Mucosa of stomach (tissue), 1 donor: Measurements from ENCODE around the gene OMA1.

Source experiments
- H3K27me3 ChIP-seq: one replicate; pipeline ENCODE4 v1.7.0; 2013; ENCODE audit warnings: mild to moderate bottlenecking, low read length; ENCODE audit not compliant: control insufficient read depth, insufficient read depth
- H3K36me3 ChIP-seq: one replicate; pipeline ENCODE4 v1.7.0; 2013; ENCODE audit warnings: low read length; ENCODE audit not compliant: control insufficient read depth, insufficient read depth
- H3K4me1 ChIP-seq: one replicate; pipeline ENCODE4 v1.7.0; 2013; ENCODE audit warnings: mild to moderate bottlenecking, low read length; ENCODE audit not compliant: control insufficient read depth, insufficient read depth
- H3K4me3 ChIP-seq: one replicate; pipeline ENCODE4 v1.7.0; 2013; ENCODE audit warnings: low read length
- H3K9ac ChIP-seq: one replicate; pipeline ENCODE4 v1.7.0; 2013; ENCODE audit warnings: mild to moderate bottlenecking, low read length, moderate library complexity
- H3K9me3 ChIP-seq: one replicate; pipeline ENCODE4 v1.7.0; 2013; ENCODE audit warnings: mild to moderate bottlenecking, low read length, moderate library complexity; ENCODE audit not compliant: control insufficient read depth
- donor health status: Pancreatic carcinoma.

OMA1 gene

DNA sequence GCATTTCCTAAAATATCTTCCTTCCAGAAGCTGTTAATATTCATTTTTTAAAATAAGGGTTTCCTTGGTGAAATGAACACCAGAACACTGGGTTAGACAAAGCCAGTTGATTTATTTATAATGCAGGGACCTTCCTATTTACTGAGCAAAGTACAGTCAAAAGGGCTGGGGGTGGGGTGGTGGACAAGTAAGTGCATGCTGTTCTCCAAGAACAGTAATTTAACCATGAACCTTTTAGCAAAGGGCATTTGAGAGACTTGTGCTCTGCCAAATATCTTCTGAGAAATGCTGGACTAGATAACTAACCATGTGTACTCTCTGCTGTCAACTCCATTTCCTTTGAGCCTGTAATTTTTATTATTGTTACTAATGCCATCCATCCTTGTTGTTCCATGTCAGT is 100.2 kb downstream of the OMA1 start:
- H3K9ac ChIP-seq, result no peak overlapping the region
- H3K27me3 ChIP-seq, result no peaks in the 10 kb centered on the region

GRCh38 chr1:58443986-58444868 is 102.3 kb downstream of the OMA1 start:
- Histone ChIP-seq H3K9ac (no peak overlapping the region), H3K36me3 (no peaks in the 10 kb centered on the region), H3K4me1 (peaks cover 6% of the 10 kb centered on the region), H3K9me3 (no peaks in the 10 kb centered on the region), H3K27me3 (no peaks in the 10 kb centered on the region), H3K4me3 (no peak overlapping the region)

More for the DNA sequence above, 100.2 kb downstream of the OMA1 start:
- H3K36me3 ChIP-seq, result no peaks in the 10 kb centered on the region
- no peak overlapping the region for H3K4me3 ChIP-seq
- peaks cover 6% of the 10 kb centered on the region for H3K4me1 ChIP-seq
- H3K9me3 ChIP-seq, result no peaks in the 10 kb centered on the region

DNA sequence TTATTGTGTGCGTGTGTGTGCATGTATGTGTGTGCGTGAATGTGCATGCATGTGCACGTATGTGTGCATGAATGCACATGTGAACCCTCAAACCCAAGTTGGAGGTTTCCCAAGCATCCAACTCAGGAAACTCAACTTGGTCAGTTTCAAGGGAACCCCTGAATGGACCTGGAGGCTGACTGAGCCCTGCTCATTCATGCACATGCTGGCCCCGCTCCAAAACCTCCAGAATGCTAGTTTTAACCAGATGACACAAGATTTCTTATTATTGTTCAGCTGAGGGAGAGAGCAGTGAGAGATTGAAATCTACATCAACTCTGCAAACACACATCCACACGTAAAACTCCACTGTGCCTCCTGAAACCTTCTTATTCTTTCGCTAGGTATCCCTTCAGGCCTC is 104.4 kb downstream of the OMA1 start:
- Histone ChIP-seq H3K4me1 (peaks cover 6% of the 10 kb centered on the region), H3K4me3 (no peak overlapping the region), H3K36me3 (no peaks in the 10 kb centered on the region), H3K9me3 (no peaks in the 10 kb centered on the region), H3K27me3 (no peaks in the 10 kb centered on the region), H3K9ac (no peak overlapping the region)

DNA sequence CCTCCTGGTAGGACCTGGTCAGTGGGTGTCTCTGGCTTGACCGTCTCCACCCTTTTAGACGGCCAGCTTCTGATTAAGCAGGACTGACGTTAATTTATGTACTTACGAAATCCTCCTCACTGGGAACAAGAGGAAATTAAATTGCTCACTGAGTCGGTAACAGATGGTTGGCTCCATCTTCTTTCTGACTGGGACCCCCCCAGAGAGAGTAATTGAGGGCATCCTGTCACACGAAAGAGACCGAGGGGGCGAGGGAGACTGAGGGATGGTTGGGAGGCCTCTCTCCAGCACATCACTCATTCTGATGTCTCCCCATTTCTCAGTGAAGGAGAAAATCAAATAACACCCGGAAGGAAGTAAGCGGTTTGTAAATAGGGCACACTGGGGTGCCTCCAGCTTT is 104.8 kb downstream of the OMA1 start:
- no peak overlapping the region for H3K4me3 ChIP-seq
- peaks cover 6% of the 10 kb centered on the region for H3K4me1 ChIP-seq
- H3K9ac ChIP-seq, result no peak overlapping the region
- H3K36me3 ChIP-seq, result no peaks in the 10 kb centered on the region
- no peaks in the 10 kb centered on the region for H3K9me3 ChIP-seq
- no peaks in the 10 kb centered on the region for H3K27me3 ChIP-seq

DNA sequence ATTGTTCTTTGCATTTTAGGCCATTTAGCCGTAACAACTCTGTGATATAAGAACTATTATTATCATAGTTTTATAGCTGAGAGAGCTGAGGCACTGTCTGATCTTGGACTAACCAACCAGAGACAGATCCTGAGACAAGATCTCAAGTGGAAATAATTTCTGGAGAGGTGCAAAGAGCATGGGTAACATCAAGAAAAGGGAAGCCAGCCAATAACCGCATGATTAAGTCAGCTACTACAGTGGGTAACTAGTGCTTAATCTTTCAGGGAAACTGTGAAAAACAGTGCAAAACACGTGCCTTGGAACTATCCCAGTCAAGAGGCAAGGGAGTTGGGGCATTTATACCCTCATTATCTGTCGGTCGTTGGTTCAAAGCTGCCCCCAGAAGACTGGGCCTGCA is 105.8 kb downstream of the OMA1 start:
- Histone ChIP-seq H3K27me3 (no peaks in the 10 kb centered on the region), H3K36me3 (no peaks in the 10 kb centered on the region), H3K4me1 (peaks cover 2% of the 10 kb centered on the region), H3K9me3 (no peaks in the 10 kb centered on the region), H3K4me3 (no peak overlapping the region), H3K9ac (no peak overlapping the region)

- Histone ChIP-seq H3K4me3 (no peak overlapping the region), H3K9me3 (no peaks in the 10 kb centered on the region), H3K9ac (no peak overlapping the region), H3K36me3 (no peaks in the 10 kb centered on the region), H3K4me1 (no peaks in the 10 kb centered on the region), H3K27me3 (no peaks in the 10 kb centered on the region)
Observed at GRCh38 chr1:58439946-58440345, 106.6 kb downstream of the OMA1 start.

- Histone ChIP-seq H3K4me3 (no peak overlapping the region), H3K4me1 (no peaks in the 10 kb centered on the region), H3K9ac (no peak overlapping the region), H3K36me3 (no peaks in the 10 kb centered on the region), H3K27me3 (no peaks in the 10 kb centered on the region), H3K9me3 (no peaks in the 10 kb centered on the region)
Observed at GRCh38 chr1:58438468-58438867, 108.1 kb downstream of the OMA1 start.

- Histone ChIP-seq H3K9ac (no peak overlapping the region), H3K27me3 (no peaks in the 10 kb centered on the region)
Observed at GRCh38 chr1:58437623-58438022, 108.9 kb downstream of the OMA1 start.

DNA sequence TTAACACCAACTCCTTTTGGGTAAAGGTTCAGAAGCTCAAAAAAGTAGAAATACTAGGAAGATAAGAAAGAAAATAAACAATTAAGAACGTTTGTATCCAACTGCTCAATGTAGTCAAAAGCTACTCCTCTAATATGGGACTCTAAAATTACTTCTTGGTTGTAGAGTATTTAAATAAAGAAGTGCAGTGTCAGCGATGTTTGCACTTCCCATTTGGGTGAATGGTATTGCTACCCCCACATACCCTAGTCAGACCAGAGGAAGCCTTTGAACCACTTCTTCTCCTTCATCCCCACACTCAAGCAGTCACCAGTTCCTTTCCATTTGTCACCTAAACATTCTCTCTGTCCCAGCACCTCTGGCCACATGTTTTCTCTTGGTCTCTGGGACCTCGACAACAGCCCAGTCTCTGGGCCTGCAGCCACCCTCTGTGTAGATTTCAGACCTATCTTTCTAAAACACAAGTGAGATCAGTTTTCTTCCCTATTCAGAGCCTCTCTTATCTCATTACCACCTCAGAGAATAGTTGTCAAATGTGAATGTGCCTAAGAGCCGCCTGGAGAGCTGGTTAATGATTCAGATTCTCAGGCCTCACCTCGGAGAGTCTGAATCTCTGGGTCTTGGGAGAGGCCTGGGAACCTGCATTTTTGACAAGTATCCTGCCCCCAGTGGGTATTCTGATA is 109.8 kb downstream of the OMA1 start:
- no peaks in the 10 kb centered on the region for H3K4me1 ChIP-seq
- H3K9me3 ChIP-seq, result no peaks in the 10 kb centered on the region
- no peak overlapping the region for H3K4me3 ChIP-seq
- H3K27me3 ChIP-seq, result no peaks in the 10 kb centered on the region
- no peak overlapping the region for H3K9ac ChIP-seq
- H3K36me3 ChIP-seq, result no peaks in the 10 kb centered on the region

More at GRCh38 chr1:58437623-58438022, 108.9 kb downstream of the OMA1 start:
- no peaks in the 10 kb centered on the region for H3K9me3 ChIP-seq
- no peaks in the 10 kb centered on the region for H3K36me3 ChIP-seq
- no peak overlapping the region for H3K4me3 ChIP-seq
- H3K4me1 ChIP-seq, result no peaks in the 10 kb centered on the region

GRCh38 chr1:58435376-58435775 is 111.2 kb downstream of the OMA1 start:
- no peaks in the 10 kb centered on the region for H3K27me3 ChIP-seq
- H3K9ac ChIP-seq, result no peak overlapping the region
- no peaks in the 10 kb centered on the region for H3K4me1 ChIP-seq
- H3K36me3 ChIP-seq, result no peaks in the 10 kb centered on the region
- H3K9me3 ChIP-seq, result no peaks in the 10 kb centered on the region
- no peak overlapping the region for H3K4me3 ChIP-seq

GRCh38 chr1:58434607-58435006 is 111.9 kb downstream of the OMA1 start:
- H3K4me3 ChIP-seq, result no peak overlapping the region
- no peaks in the 10 kb centered on the region for H3K36me3 ChIP-seq
- H3K9me3 ChIP-seq, result no peaks in the 10 kb centered on the region
- no peaks in the 10 kb centered on the region for H3K4me1 ChIP-seq
- H3K27me3 ChIP-seq, result no peaks in the 10 kb centered on the region
- no peak overlapping the region for H3K9ac ChIP-seq

GRCh38 chr1:58434181-58434580 is 112.3 kb downstream of the OMA1 start:
- H3K9ac ChIP-seq, result no peak overlapping the region

More at GRCh38 chr1:58434181-58434580, 112.3 kb downstream of the OMA1 start:
- no peak overlapping the region for H3K4me3 ChIP-seq
- H3K27me3 ChIP-seq, result no peaks in the 10 kb centered on the region
- no peaks in the 10 kb centered on the region for H3K9me3 ChIP-seq
- no peaks in the 10 kb centered on the region for H3K36me3 ChIP-seq
- H3K4me1 ChIP-seq, result no peaks in the 10 kb centered on the region
